Lung (tissue), 13 donors: Measurements from ENCODE around the gene DDX51. TPM values are rescaled to one million over a fixed set of nuclear protein-coding genes. Genes with fewer than 3 reads are reported as not detected.

ENCODE experiments used
- ATAC-seq: fragments of 200-7000 bp; cut with Tn5 transposase; one replicate; pipeline ENCODE4 v1.9.1; 2020; ENCODE audit warnings: moderate number of reproducible peaks; ENCODE audit not compliant: insufficient read depth, low FRiP score
- DNase-seq, 3 donors: peaks; one replicate each; pipeline ENCODE4 v3.0.0-alpha.2; 2013 to 2017
- H3K27ac ChIP-seq, 2 donors: one replicate each; pipeline ENCODE4 v1.5.1; 2013; ENCODE audit warnings: mild to moderate bottlenecking in 2 of 2, moderate library complexity in 2 of 2, control low read depth in 1 of 2, inconsistent platforms in 1 of 2, low read depth in 1 of 2, low read length in 1 of 2
- H3K27me3 ChIP-seq, 3 donors: one replicate each; pipeline ENCODE4 v1.5.1; 2013; ENCODE audit warnings: low read length in 2 of 3; ENCODE audit not compliant: control insufficient read depth in 3 of 3, insufficient read depth in 3 of 3
- H3K36me3 ChIP-seq, 4 donors: one replicate each; pipeline ENCODE4 v1.5.1; 2013; ENCODE audit warnings: low read length in 4 of 4, mild to moderate bottlenecking in 1 of 4, moderate library complexity in 1 of 4; ENCODE audit not compliant: control insufficient read depth in 4 of 4, insufficient read depth in 4 of 4
- H3K4me1 ChIP-seq, 5 donors: one replicate each; pipeline ENCODE4 v1.5.1; 2013; ENCODE audit warnings: low read length in 5 of 5, mild to moderate bottlenecking in 2 of 5, moderate library complexity in 1 of 5; ENCODE audit not compliant: control insufficient read depth in 5 of 5, insufficient read depth in 5 of 5
- H3K4me3 ChIP-seq: one replicate; pipeline ENCODE4 v1.5.1; 2013; ENCODE audit warnings: mild to moderate bottlenecking, control low read depth, moderate library complexity
- H3K9ac ChIP-seq, 2 donors: one replicate each; pipeline ENCODE4 v1.5.1; 2013; ENCODE audit warnings: low read length in 2 of 2, control low read depth in 1 of 2; ENCODE audit not compliant: insufficient read depth in 1 of 2
- H3K9me3 ChIP-seq, 4 donors: one replicate each; pipeline ENCODE4 v1.5.1; 2013; ENCODE audit warnings: low read length in 3 of 4, mild to moderate bottlenecking in 1 of 4, moderate library complexity in 1 of 4; ENCODE audit not compliant: control insufficient read depth in 4 of 4, insufficient read depth in 3 of 4
- WGBS, 2 donors: extraction: QIAGEN DNeasy Blood & Tissue Kit; methylation state at CpG; one replicate each; pipeline ENCODE4 v1.1.7; 2013; 5-methylcytosine and 5-hydroxymethylcytosine counted together
- polyA plus RNA-seq, 2 donors: library from polyadenylated mRNA; stranded (reverse); fragments of 200-250 nt; gene quantifications; one replicate each; pipeline ENCODE4 v1.2.1, GENCODE V29; 2013
- small RNA-seq: library from RNA; depleted of rRNA; stranded (forward); fragments of <200 nt; gene quantifications from one replicate; pipeline ENCODE3, GENCODE V24; 2014; ENCODE audit warnings: low replicate concordance
- total RNA-seq, 2 donors: library from RNA; depleted of rRNA in 1 of 2; stranded (reverse); fragments of >200 nt in 1 of 2; gene quantifications; one replicate each; pipeline ENCODE4 v1.2.1, GENCODE V29; 2014 to 2021
- TF ChIP-seq, protein P1 (sequence below): IDR thresholded peaks from 2 replicates; pipeline ENCODE4 v1.5.1; 2012; ENCODE audit warnings: mild to moderate bottlenecking; ENCODE audit errors: control extremely low read depth, extremely low read depth
- donor health status: control.
- donor health status: control.
- donor health status: Bipolar disorder and iron deficiency.
- donor health status: healthy.
- donor health status: DM: yes; HTN: yes; CAD: no.

DDX51 gene
- total and polyA plus RNA-seq, 4 donors = 15.0 to 25.9 (median 17.2) TPM

DNA sequence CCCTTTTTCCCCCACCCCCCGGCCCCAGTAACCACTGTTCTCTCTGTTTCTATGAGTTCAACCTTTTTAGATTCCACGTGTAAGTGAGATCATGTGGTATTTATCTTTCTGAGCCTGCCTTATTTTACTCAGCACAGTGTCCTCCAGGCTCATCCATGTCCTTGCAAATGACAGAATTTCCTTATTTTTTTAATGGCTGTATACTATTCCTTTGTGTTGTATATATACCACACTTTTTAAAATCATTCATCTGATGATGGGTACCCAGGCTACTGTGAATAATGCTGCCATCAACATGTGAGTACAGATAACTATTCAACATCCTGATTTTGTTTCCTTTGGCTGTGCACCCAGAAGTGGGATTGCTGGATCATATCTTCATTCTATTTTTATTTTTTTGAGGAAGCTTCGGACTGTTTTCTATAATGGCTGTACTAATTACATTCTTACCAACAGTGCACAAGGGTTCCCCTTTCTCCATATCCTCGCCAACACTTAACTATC is 54.7 kb downstream of the DDX51 start:
- peaks cover 0 to 10% (median 0%) of the 10 kb centered on the region in 5 donors for H3K4me1 ChIP-seq
- no peak overlapping the region for H3K27ac ChIP-seq
- no peaks in the 10 kb centered on the region for H3K27me3 ChIP-seq
- TF ChIP-seq, protein P1, sequence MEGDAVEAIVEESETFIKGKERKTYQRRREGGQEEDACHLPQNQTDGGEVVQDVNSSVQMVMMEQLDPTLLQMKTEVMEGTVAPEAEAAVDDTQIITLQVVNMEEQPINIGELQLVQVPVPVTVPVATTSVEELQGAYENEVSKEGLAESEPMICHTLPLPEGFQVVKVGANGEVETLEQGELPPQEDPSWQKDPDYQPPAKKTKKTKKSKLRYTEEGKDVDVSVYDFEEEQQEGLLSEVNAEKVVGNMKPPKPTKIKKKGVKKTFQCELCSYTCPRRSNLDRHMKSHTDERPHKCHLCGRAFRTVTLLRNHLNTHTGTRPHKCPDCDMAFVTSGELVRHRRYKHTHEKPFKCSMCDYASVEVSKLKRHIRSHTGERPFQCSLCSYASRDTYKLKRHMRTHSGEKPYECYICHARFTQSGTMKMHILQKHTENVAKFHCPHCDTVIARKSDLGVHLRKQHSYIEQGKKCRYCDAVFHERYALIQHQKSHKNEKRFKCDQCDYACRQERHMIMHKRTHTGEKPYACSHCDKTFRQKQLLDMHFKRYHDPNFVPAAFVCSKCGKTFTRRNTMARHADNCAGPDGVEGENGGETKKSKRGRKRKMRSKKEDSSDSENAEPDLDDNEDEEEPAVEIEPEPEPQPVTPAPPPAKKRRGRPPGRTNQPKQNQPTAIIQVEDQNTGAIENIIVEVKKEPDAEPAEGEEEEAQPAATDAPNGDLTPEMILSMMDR = no peak
- no peak for ATAC-seq
- WGBS, 2 donors = 87 to 90% methylated on average over 4 of the region's 4 CpGs
- peaks cover 0 to 6% (median 3%) of the 10 kb centered on the region in 4 donors for H3K36me3 ChIP-seq
- no peak overlapping the region for H3K9ac ChIP-seq
- H3K9me3 ChIP-seq = no peaks in the 10 kb centered on the region
- H3K4me3 ChIP-seq = no peak overlapping the region
- no peak for DNase-seq

Small RNA genes lying within 50 kb of the gene (small RNA-seq; reads per million reads assigned to genes)
- gene AC138466.3 = not detected

Other genes with a start within 250 kb of the DDX51 start
- gene ULK1, start 249.7 kb downstream of the DDX51 start, total RNA-seq = 10 to 100 TPM; 25.9 to 32.8 TPM
- gene ULK1, start 249.7 kb downstream of the DDX51 start, polyA plus RNA-seq = 10 to 100 TPM; 15.4 to 19.7 TPM
- gene PUS1, start 215.0 kb downstream of the DDX51 start, total RNA-seq = 10 to 100 TPM in 1 of 2 donors, 1 to 10 TPM in 1; 6.8 to 30.9 TPM
- 10 to 100 TPM; 28.6 to 35.6 TPM for gene PUS1, start 215.0 kb downstream of the DDX51 start, polyA plus RNA-seq
- 10 to 100 TPM; 35.5 to 47.8 TPM for gene EP400, start 194.4 kb downstream of the DDX51 start, total RNA-seq
- 10 to 100 TPM; 11.4 to 16.0 TPM for gene EP400, start 194.4 kb downstream of the DDX51 start, polyA plus RNA-seq
- gene NOC4L, start 138 bp upstream of the DDX51 start, total RNA-seq = 10 to 100 TPM in 1 of 2 donors, 1 to 10 TPM in 1; 6.3 to 25.9 TPM
- gene NOC4L, start 138 bp upstream of the DDX51 start, polyA plus RNA-seq = 10 to 100 TPM; 25.8 to 27.8 TPM
- gene GALNT9, start 185.3 kb upstream of the DDX51 start, total RNA-seq = 1 to 10 TPM in 1 of 2 donors, under 1 TPM in 1; 0.21 to 1.4 TPM
- 1 to 10 TPM in 1 of 2 donors, under 1 TPM in 1; 0.13 to 1.7 TPM for gene GALNT9, start 185.3 kb upstream of the DDX51 start, polyA plus RNA-seq